ENCODE results near the gene CDH22. TPM values are rescaled to one million over a fixed set of nuclear protein-coding genes. Genes with fewer than 3 reads are reported as not detected.

Gene CDH22
- total and polyA plus RNA-seq, 5 experiments from 2014 or later, result not detected

- POLR2A ChIA-PET, result no interaction called here
- Mint-ChIP-seq H3K27ac (peak overlapping the region in 1 of 10 donors; percentile 8), H3K4me1 (no peaks in the 10 kb centered on the region), H3K4me3 (no peak overlapping the region), H3K27me3 (peaks cover 12 to 40% (median 22%) of the 10 kb centered on the region in 5 donors), H3K36me3 (peaks cover 0 to 3% (median 0%) of the 10 kb centered on the region in 3 donors), H3K9me3 (peaks cover 0 to 12% (median 2%) of the 10 kb centered on the region in 9 donors)
- ATAC-seq (no peak), DNase-seq (no peak)
Measured at GRCh38 chr20:46191611-46192010, 116.7 kb downstream of the CDH22 start.

- Mint-ChIP-seq H3K27me3 (peaks cover 14 to 42% (median 22%) of the 10 kb centered on the region in 5 donors), H3K9me3 (peaks cover 0 to 12% (median 2%) of the 10 kb centered on the region in 9 donors), H3K36me3 (peaks cover 0 to 3% (median 0%) of the 10 kb centered on the region in 3 donors), H3K27ac (no peak overlapping the region), H3K4me1 (no peaks in the 10 kb centered on the region), H3K4me3 (no peak overlapping the region)
- ATAC-seq, result no peak
- POLR2A ChIA-PET, result no interaction called here
- no peak for DNase-seq
Measured at GRCh38 chr20:46191168-46191540, 117.1 kb downstream of the CDH22 start.

GRCh38 chr20:46190478-46191167 lies 117.7 kb downstream of the CDH22 start:
- Mint-ChIP-seq H3K4me3 (no peak overlapping the region), H3K27me3 (peaks cover 14 to 42% (median 23%) of the 10 kb centered on the region in 5 donors), H3K27ac (no peak overlapping the region), H3K36me3 (peaks cover 0 to 3% (median 0%) of the 10 kb centered on the region in 3 donors), H3K9me3 (peaks cover 0 to 12% (median 2%) of the 10 kb centered on the region in 9 donors), H3K4me1 (no peaks in the 10 kb centered on the region)
- DNase-seq, result no peak
- no peak for ATAC-seq
- POLR2A ChIA-PET, result interaction anchor here (0.7 kb wide), 1 partner anchor 9 kb away, joined by 3 read pairs; no protein-coding TSS in a partner anchor

GRCh38 chr20:46188866-46189541 lies 119.3 kb downstream of the CDH22 start:
- DNase-seq, result no peak
- H3K4me3 Mint-ChIP-seq, result no peak overlapping the region
- ATAC-seq, result no peak
- H3K36me3 Mint-ChIP-seq, result peaks cover 0 to 3% (median 0%) of the 10 kb centered on the region in 3 donors
- peak overlapping the region in 2 of 10 donors; percentile 14 to 15 for H3K27ac Mint-ChIP-seq
- POLR2A ChIA-PET, result no interaction called here
- peaks cover 0 to 12% (median 2%) of the 10 kb centered on the region in 9 donors for H3K9me3 Mint-ChIP-seq
- H3K27me3 Mint-ChIP-seq, result peaks cover 11 to 40% (median 25%) of the 10 kb centered on the region in 5 donors
- H3K4me1 Mint-ChIP-seq, result no peaks in the 10 kb centered on the region

- POLR2A ChIA-PET, result no interaction called here
- ATAC-seq, result no peak
- no peak overlapping the region for H3K4me3 Mint-ChIP-seq
- peaks cover 0 to 7% (median 0%) of the 10 kb centered on the region in 9 donors for H3K9me3 Mint-ChIP-seq
- H3K27me3 Mint-ChIP-seq, result peaks cover 15 to 50% (median 32%) of the 10 kb centered on the region in 5 donors
- no peak for DNase-seq
- H3K36me3 Mint-ChIP-seq, result peaks cover 0 to 3% (median 0%) of the 10 kb centered on the region in 3 donors
- no peak overlapping the region for H3K27ac Mint-ChIP-seq
- H3K4me1 Mint-ChIP-seq, result no peaks in the 10 kb centered on the region
Measured at GRCh38 chr20:46186210-46186609, 122.1 kb downstream of the CDH22 start.

GRCh38 chr20:46185353-46185752 lies 122.9 kb downstream of the CDH22 start:
- H3K27ac Mint-ChIP-seq, result no peak overlapping the region
- peaks cover 18 to 55% (median 36%) of the 10 kb centered on the region in 5 donors for H3K27me3 Mint-ChIP-seq
- no peak for ATAC-seq
- no peak overlapping the region for H3K4me3 Mint-ChIP-seq
- POLR2A ChIA-PET, result no interaction called here
- H3K36me3 Mint-ChIP-seq, result no peaks in the 10 kb centered on the region
- H3K9me3 Mint-ChIP-seq, result peaks cover 0 to 2% (median 0%) of the 10 kb centered on the region in 9 donors
- DNase-seq, result no peak
- H3K4me1 Mint-ChIP-seq, result no peaks in the 10 kb centered on the region

GRCh38 chr20:46183768-46184167 lies 124.5 kb downstream of the CDH22 start:
- DNase-seq (no peak), ATAC-seq (no peak)
- H3K36me3 Mint-ChIP-seq, result no peaks in the 10 kb centered on the region
- peaks cover 21 to 66% (median 43%) of the 10 kb centered on the region in 5 donors for H3K27me3 Mint-ChIP-seq
- H3K4me3 Mint-ChIP-seq, result no peak overlapping the region
- POLR2A ChIA-PET, result no interaction called here
- no peak overlapping the region for H3K27ac Mint-ChIP-seq
- H3K9me3 Mint-ChIP-seq, result peaks cover 0 to 2% (median 0%) of the 10 kb centered on the region in 9 donors
- no peaks in the 10 kb centered on the region for H3K4me1 Mint-ChIP-seq

- POLR2A ChIA-PET, result no interaction called here
Measured at GRCh38 chr20:46182276-46183200, 125.8 kb downstream of the CDH22 start.

GRCh38 chr20:46179862-46180261 lies 128.4 kb downstream of the CDH22 start:
- H3K27me3 Mint-ChIP-seq, result peaks cover 27 to 79% (median 52%) of the 10 kb centered on the region in 5 donors
- no peak overlapping the region for H3K4me3 Mint-ChIP-seq
- ATAC-seq (no peak), DNase-seq (peak in 1 of 10 donors; percentile 27)
- no peaks in the 10 kb centered on the region for H3K9me3 Mint-ChIP-seq
- H3K4me1 Mint-ChIP-seq, result peaks cover 0 to 3% (median 0%) of the 10 kb centered on the region in 4 donors
- H3K27ac Mint-ChIP-seq, result peak overlapping the region in 2 of 10 donors; percentile 25 to 45
- POLR2A ChIA-PET, result no interaction called here
- no peaks in the 10 kb centered on the region for H3K36me3 Mint-ChIP-seq

More at GRCh38 chr20:46182276-46183200, 125.8 kb downstream of the CDH22 start:
- Mint-ChIP-seq H3K27me3 (peaks cover 21 to 69% (median 51%) of the 10 kb centered on the region in 5 donors), H3K9me3 (peaks cover 0 to 2% (median 0%) of the 10 kb centered on the region in 9 donors), H3K4me1 (no peaks in the 10 kb centered on the region), H3K36me3 (no peaks in the 10 kb centered on the region), H3K4me3 (no peak overlapping the region), H3K27ac (no peak overlapping the region)
- DNase-seq (no peak), ATAC-seq (no peak)

GRCh38 chr20:46178891-46179290 lies 129.4 kb downstream of the CDH22 start:
- POLR2A ChIA-PET, result no interaction called here
- H3K4me3 Mint-ChIP-seq, result no peak overlapping the region
- H3K27ac Mint-ChIP-seq, result no peak overlapping the region
- H3K27me3 Mint-ChIP-seq, result peaks cover 30 to 80% (median 54%) of the 10 kb centered on the region in 5 donors
- H3K4me1 Mint-ChIP-seq, result peaks cover 0 to 3% (median 0%) of the 10 kb centered on the region in 4 donors
- DNase-seq (peak in 1 of 10 donors; percentile 18), ATAC-seq (no peak)
- no peaks in the 10 kb centered on the region for H3K36me3 Mint-ChIP-seq
- no peaks in the 10 kb centered on the region for H3K9me3 Mint-ChIP-seq

- POLR2A ChIA-PET, result no interaction called here
- no peak for ATAC-seq
- DNase-seq, result peak in 1 of 10 donors; percentile 60
- H3K4me1 Mint-ChIP-seq, result peaks cover 0 to 3% (median 0%) of the 10 kb centered on the region in 4 donors
- no peaks in the 10 kb centered on the region for H3K9me3 Mint-ChIP-seq
- H3K4me3 Mint-ChIP-seq, result no peak overlapping the region
- peaks cover 34 to 86% (median 62%) of the 10 kb centered on the region in 5 donors for H3K27me3 Mint-ChIP-seq
- H3K36me3 Mint-ChIP-seq, result no peaks in the 10 kb centered on the region
- H3K27ac Mint-ChIP-seq, result no peak overlapping the region
Measured at GRCh38 chr20:46177768-46178167, 130.5 kb downstream of the CDH22 start.

- ATAC-seq, result no peak
- Mint-ChIP-seq H3K4me3 (no peak overlapping the region), H3K9me3 (peaks cover 0 to 3% (median 0%) of the 10 kb centered on the region in 9 donors), H3K4me1 (peaks cover 0 to 3% (median 0%) of the 10 kb centered on the region in 4 donors), H3K27me3 (peaks cover 29 to 88% (median 65%) of the 10 kb centered on the region in 5 donors), H3K36me3 (no peaks in the 10 kb centered on the region), H3K27ac (no peak overlapping the region)
- DNase-seq, result peak in 1 of 10 donors; percentile 45
- POLR2A ChIA-PET, result no interaction called here
Measured at GRCh38 chr20:46176739-46177378, 131.4 kb downstream of the CDH22 start.
